OCI-LY7 (cell line): ENCODE results near the gene PRR5L. TPM values are rescaled to one million over a fixed set of nuclear protein-coding genes. Genes with fewer than 3 reads are reported as not detected.

ENCODE experiments used
- Bru-seq: library from RNA; stranded (reverse); fragments of 400-500 nt; gene quantifications from one replicate; lab custom pipeline; 2021; lab: Mats Ljungman, UMichigan
- BruChase-seq, 2 experiments: library from RNA; stranded (reverse); fragments of 400-500 nt; gene quantifications; one replicate each; lab custom pipeline; 2021; lab: Mats Ljungman, UMichigan
- BruUV-seq: library from RNA; stranded (reverse); fragments of 400-500 nt; replicated peaks from 2 replicates; lab custom pipeline; 2021; lab: Mats Ljungman, UMichigan
- CTCF ChIA-PET: fragments of 300-600 bp; sonication (Branson Sonifier 250); formaldehyde crosslinking; loops from one replicate; lab custom pipeline; 2022; ENCODE audit warnings: antibody characterized with exemption; ENCODE audit not compliant: unreplicated experiment; lab: Charles Lee
- POLR2A ChIA-PET: fragments of 300-600 bp; sonication (Branson Sonifier 250); formaldehyde crosslinking; loops from one replicate; lab custom pipeline; 2022; ENCODE audit warnings: antibody characterized with exemption; lab: Charles Lee
- DNase-seq: peaks from one replicate; pipeline ENCODE4 v3.0.0-alpha.2; 2015; ENCODE audit warnings: low spot score
- H2AFZ ChIP-seq: fragments of 200-600 bp; sonication (generic), shearing (Covaris generic); 2 replicates; pipeline ENCODE4 v1.6.1; 2014; ENCODE audit warnings: mild to moderate bottlenecking, antibody characterized with exemption, low read length, moderate library complexity
- H3K27ac ChIP-seq: fragments of 200-600 bp; sonication (generic); 2 replicates; pipeline ENCODE4 v1.5.1; 2014; ENCODE audit warnings: mixed run types, low read depth, mild to moderate bottlenecking, moderate library complexity, low read length, inconsistent platforms; ENCODE audit not compliant: poor library complexity, severe bottlenecking
- H3K36me3 ChIP-seq: fragments of 200-600 bp; sonication (generic); 2 replicates; pipeline ENCODE4 v1.6.1; 2014; ENCODE audit warnings: mild to moderate bottlenecking, antibody characterized with exemption, low read length, moderate library complexity, mixed read lengths; ENCODE audit not compliant: insufficient read depth
- H3K4me1 ChIP-seq: fragments of 200-600 bp; sonication (generic); 2 replicates; pipeline ENCODE4 v1.5.1; 2014; ENCODE audit warnings: mild to moderate bottlenecking, low read length; ENCODE audit not compliant: insufficient read depth, poor library complexity, severe bottlenecking
- H3K4me2 ChIP-seq: fragments of 200-600 bp; sonication (generic); 2 replicates; pipeline ENCODE4 v1.6.1; 2014; ENCODE audit warnings: mild to moderate bottlenecking, low read length
- H3K4me3 ChIP-seq: fragments of 200-600 bp; sonication (generic); 2 replicates; pipeline ENCODE4 v1.5.1; 2014; ENCODE audit warnings: mild to moderate bottlenecking, low read depth, low read length; ENCODE audit not compliant: poor library complexity, severe bottlenecking
- H3K79me2 ChIP-seq: fragments of 200-600 bp; sonication (generic); 2 replicates; pipeline ENCODE4 v1.6.1; 2016; ENCODE audit warnings: low read depth, mild to moderate bottlenecking, low read length, moderate library complexity, mixed read lengths; ENCODE audit not compliant: insufficient read depth
- H3K9me2 ChIP-seq: fragments of 200-600 bp; sonication (generic); 2 replicates; pipeline ENCODE4 v1.6.1; 2016; ENCODE audit warnings: mild to moderate bottlenecking, low read length, mixed read lengths; ENCODE audit not compliant: insufficient read depth
- H3K9me3 ChIP-seq: fragments of 200-600 bp; sonication (generic); 2 replicates; pipeline ENCODE4 v1.6.1; 2014; ENCODE audit warnings: mild to moderate bottlenecking, mixed run types, low read length, mixed read lengths
- H4K20me1 ChIP-seq: fragments of 200-600 bp; sonication (generic); 2 replicates; pipeline ENCODE4 v1.6.1; 2014; ENCODE audit warnings: mild to moderate bottlenecking, antibody characterized with exemption, low read length, moderate library complexity, mixed read lengths; ENCODE audit not compliant: insufficient read depth
- EZH2phosphoT487 ChIP-seq: fragments of 200-600 bp; sonication (generic); IDR thresholded peaks from 2 replicates; pipeline ENCODE4 v1.6.1; 2018; ENCODE audit warnings: low read depth, borderline replicate concordance, mild to moderate bottlenecking, mixed run types, antibody characterized with exemption, low read length, moderate library complexity, mixed read lengths
- intact Hi-C: fragments of 100-400 bp; cut with micrococcal nuclease; formaldehyde crosslinking; loops from one replicate; pipeline ENCODE4 v1.10.0; 2022; ENCODE audit not compliant: unreplicated experiment
- long read RNA-seq: library from polyadenylated mRNA; stranded (forward); transcript quantifications from one replicate; pipeline ENCODE4 v2.0.0, GENCODE V29; 2022
- total RNA-seq, 2 experiments: library from RNA; depleted of rRNA in 1 of 2; stranded (reverse); fragments of >200 nt in 1 of 2; shearing (Covaris generic) in 1 of 2; gene quantifications; 2 replicates each; pipeline ENCODE4 v1.2.3, GENCODE V29; 2014 to 2022
- TF ChIP-seq, protein P1 (sequence below): fragments of 200-600 bp; sonication (generic); conservative IDR thresholded peaks from 2 replicates; pipeline ENCODE4 v1.5.1; 2014; ENCODE audit warnings: mild to moderate bottlenecking, antibody characterized with exemption, low read length, moderate library complexity, mixed read lengths

PRR5L gene, protein sequence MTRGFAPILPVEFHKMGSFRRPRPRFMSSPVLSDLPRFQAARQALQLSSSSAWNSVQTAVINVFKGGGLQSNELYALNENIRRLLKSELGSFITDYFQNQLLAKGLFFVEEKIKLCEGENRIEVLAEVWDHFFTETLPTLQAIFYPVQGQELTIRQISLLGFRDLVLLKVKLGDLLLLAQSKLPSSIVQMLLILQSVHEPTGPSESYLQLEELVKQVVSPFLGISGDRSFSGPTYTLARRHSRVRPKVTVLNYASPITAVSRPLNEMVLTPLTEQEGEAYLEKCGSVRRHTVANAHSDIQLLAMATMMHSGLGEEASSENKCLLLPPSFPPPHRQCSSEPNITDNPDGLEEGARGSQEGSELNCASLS
- not detected in 2 replicates for total RNA-seq (2014; rRNA removed; shearing (Covaris generic))
- not detected in 2 replicates for total RNA-seq (2022)
- Bru-seq, nascent RNA: percentile 4 among the genes with signal in this experiment
- BruChase-seq, experiment 1, labeled RNA remaining after a 6-hour chase: percentile 1 among the genes with signal in this experiment
- percentile 2 among the genes with signal in this experiment for BruChase-seq, experiment 2, labeled RNA remaining after a 2-hour chase
- long read RNA-seq: 0 reads

DNA sequence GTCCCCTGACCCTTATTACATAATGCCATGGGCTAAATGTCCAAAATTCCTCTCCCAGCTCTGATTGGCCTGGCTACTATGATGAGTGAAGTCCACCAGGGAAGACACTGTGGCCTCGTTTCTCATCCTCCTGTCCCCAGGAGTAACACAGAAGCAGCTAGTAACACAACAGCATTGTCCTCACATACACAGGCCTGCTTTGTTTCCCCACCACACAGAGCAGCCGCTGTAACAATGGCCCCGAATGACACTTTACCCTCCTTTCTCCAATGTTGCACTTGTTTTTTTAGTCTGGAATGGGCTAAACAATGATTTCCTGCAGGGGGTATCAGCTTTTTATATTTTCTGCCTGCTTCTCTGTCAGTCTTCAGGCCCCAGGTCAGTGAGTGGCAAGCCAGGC, at the start of gene PRR5L:
Gene PRR5L (plus strand): TSS at position 363 of the 400 bp plus-strand sequence. CDS start 104,834 bp downstream, outside the sequence.
- intact Hi-C loops: no loop called here
- CTCF ChIA-PET: no interaction called here
- POLR2A ChIA-PET: interaction anchor here (0.9 to 1.0 kb wide), 2 partner anchors 15 to 23 kb away, joined by 3 read pairs; no protein-coding TSS in a partner anchor
- TF ChIP-seq, protein P1, sequence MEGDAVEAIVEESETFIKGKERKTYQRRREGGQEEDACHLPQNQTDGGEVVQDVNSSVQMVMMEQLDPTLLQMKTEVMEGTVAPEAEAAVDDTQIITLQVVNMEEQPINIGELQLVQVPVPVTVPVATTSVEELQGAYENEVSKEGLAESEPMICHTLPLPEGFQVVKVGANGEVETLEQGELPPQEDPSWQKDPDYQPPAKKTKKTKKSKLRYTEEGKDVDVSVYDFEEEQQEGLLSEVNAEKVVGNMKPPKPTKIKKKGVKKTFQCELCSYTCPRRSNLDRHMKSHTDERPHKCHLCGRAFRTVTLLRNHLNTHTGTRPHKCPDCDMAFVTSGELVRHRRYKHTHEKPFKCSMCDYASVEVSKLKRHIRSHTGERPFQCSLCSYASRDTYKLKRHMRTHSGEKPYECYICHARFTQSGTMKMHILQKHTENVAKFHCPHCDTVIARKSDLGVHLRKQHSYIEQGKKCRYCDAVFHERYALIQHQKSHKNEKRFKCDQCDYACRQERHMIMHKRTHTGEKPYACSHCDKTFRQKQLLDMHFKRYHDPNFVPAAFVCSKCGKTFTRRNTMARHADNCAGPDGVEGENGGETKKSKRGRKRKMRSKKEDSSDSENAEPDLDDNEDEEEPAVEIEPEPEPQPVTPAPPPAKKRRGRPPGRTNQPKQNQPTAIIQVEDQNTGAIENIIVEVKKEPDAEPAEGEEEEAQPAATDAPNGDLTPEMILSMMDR: no peak
- TF ChIP-seq EZH2phosphoT487: no peak
- no peaks in the 10 kb centered on the region for H3K9me3 ChIP-seq
- H4K20me1 ChIP-seq: no peaks in the 10 kb centered on the region
- no peak within 1 kb of the TSS for H3K27ac ChIP-seq
- H3K4me3 ChIP-seq: no peak within 1 kb of the TSS
- no peaks in the 10 kb centered on the region for H3K36me3 ChIP-seq
- no peak within 1 kb of the TSS for H3K4me2 ChIP-seq
- H2AFZ ChIP-seq: no peak within 1 kb of the TSS
- H3K9me2 ChIP-seq: no peaks in the 10 kb centered on the region
- no peaks in the 10 kb centered on the region for H3K79me2 ChIP-seq
- H3K4me1 ChIP-seq: no peaks in the 10 kb centered on the region
- BruUV-seq: no TSS peak
- DNase-seq: no peak

DNA sequence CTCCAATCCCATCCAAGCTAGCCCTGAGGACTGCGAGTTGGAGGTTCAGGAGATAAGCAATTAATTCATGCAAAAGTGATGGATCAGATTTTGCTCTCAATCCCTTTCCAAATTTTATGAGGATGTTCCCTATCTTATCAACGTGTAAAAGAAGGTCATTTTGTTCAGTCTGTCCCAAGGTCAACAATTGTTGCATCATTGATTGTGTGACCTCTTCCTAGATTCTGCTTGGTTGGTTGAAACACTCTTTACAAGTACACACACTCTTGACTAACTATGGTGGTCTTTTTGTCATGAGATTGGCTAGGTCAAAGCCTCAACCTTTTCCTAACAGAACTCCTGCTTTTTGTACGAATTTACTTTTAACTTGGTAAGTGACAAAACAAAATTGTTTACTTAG, 48.6 kb upstream of the PRR5L start:
- Histone ChIP-seq H4K20me1 (no peaks in the 10 kb centered on the region), H3K36me3 (no peaks in the 10 kb centered on the region), H2AFZ (no peak overlapping the region), H3K9me3 (no peaks in the 10 kb centered on the region), H3K27ac (no peak overlapping the region), H3K4me2 (no peak overlapping the region), H3K79me2 (no peaks in the 10 kb centered on the region), H3K4me1 (no peaks in the 10 kb centered on the region), H3K4me3 (no peak overlapping the region), H3K9me2 (no peaks in the 10 kb centered on the region)
- ChIA-PET POLR2A (interaction anchor here (1.3 kb wide), 1 partner anchor 11 kb away, joined by 3 read pairs; no protein-coding TSS in a partner anchor), CTCF (no interaction called here)
- intact Hi-C loops: no loop called here
- no TSS peak for BruUV-seq
- TF ChIP-seq, protein P1: no peak
- no peak for TF ChIP-seq EZH2phosphoT487
- no peak for DNase-seq
